ENCODE measurements around the gene FOXL1. TPM values are rescaled to one million over a fixed set of nuclear protein-coding genes. Genes with fewer than 3 reads are reported as not detected.

The FOXL1 gene
- 1 to 10 TPM in 1 of 4 donors, under 1 TPM in 2, not detected in 1; under 0.01 to 3.2 (median 0.76) TPM for total RNA-seq

DNA sequence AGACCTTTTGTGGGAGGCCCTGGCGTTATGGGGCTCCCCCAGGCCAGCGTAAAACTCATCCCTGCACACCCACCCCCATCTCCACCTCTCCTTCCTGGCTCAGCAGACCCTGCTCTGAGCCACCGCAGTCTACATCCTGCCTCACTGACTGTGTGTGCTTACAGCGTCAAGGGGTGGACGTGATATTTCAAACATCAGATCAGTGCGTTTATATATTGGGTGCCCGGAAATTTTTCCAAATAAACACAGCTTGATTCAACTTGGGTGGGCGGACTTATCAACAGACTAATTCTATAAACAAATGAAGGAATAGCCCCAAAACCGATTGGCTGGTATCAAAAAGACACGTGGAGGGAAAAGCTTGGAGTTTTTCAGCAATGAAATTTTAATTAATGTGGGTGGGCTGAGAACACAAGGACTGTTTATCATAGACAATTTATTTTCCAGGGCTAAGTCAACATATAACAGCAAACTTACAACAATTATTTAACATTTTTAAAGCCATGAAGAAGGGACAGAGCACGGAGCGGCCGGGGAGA, at the start of gene FOXL1:
Gene FOXL1 (plus strand): TSS at position 489 of the 539 bp plus-strand sequence. CDS start 175 bp downstream, outside the sequence.
- intact Hi-C loops (cut with DNase I; ENCODE audit: low total_unique reads) = no loop called here
- no peaks in the 10 kb centered on the region for H3K9me3 ChIP-seq
- H3K4me3 ChIP-seq = no peak within 1 kb of the TSS
- no peak for DNase-seq
- peak within 1 kb of the TSS in 1 of 2 donors; percentile 42 for H3K27ac ChIP-seq
- no peaks in the 10 kb centered on the region for H3K36me3 ChIP-seq
- H3K27me3 ChIP-seq = peaks cover 0 to 35% of the 10 kb centered on the region in 2 donors
- no peaks in the 10 kb centered on the region for H3K4me1 ChIP-seq
- TF ChIP-seq, protein P1, sequence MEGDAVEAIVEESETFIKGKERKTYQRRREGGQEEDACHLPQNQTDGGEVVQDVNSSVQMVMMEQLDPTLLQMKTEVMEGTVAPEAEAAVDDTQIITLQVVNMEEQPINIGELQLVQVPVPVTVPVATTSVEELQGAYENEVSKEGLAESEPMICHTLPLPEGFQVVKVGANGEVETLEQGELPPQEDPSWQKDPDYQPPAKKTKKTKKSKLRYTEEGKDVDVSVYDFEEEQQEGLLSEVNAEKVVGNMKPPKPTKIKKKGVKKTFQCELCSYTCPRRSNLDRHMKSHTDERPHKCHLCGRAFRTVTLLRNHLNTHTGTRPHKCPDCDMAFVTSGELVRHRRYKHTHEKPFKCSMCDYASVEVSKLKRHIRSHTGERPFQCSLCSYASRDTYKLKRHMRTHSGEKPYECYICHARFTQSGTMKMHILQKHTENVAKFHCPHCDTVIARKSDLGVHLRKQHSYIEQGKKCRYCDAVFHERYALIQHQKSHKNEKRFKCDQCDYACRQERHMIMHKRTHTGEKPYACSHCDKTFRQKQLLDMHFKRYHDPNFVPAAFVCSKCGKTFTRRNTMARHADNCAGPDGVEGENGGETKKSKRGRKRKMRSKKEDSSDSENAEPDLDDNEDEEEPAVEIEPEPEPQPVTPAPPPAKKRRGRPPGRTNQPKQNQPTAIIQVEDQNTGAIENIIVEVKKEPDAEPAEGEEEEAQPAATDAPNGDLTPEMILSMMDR (IDR thresholded peaks at IDR 0.05) = no peak
- no peak for TF ChIP-seq POLR2A (IDR thresholded peaks at IDR 0.05)

DNA sequence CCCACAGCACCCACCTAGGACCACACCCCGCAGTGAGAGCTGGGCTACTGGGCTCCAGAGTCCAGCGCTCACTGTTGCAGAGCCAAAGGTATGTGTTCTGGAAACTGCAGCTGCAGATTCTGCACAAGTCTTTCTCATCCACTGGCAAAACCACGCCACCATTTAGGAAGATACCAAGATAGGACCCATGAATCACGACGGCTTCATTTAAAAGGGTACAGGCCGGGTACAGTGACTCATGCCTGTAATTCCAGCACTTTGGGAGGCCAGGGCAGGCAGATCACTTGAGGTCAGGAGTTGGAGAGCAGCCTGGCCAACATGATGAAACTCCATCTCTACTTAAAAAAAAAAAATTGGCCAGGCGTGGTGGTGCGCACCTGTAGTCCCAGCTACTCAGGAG, 49.2 kb upstream of the FOXL1 start:
- no peaks in the 10 kb centered on the region for H3K9me3 ChIP-seq
- TF ChIP-seq POLR2A (IDR thresholded peaks at IDR 0.05) = no peak
- TF ChIP-seq, protein P1 (IDR thresholded peaks at IDR 0.05) = no peak
- no peak for DNase-seq
- no peak overlapping the region for H3K27ac ChIP-seq
- no peaks in the 10 kb centered on the region for H3K4me1 ChIP-seq
- H3K36me3 ChIP-seq = no peaks in the 10 kb centered on the region
- H3K27me3 ChIP-seq = no peaks in the 10 kb centered on the region
- intact Hi-C loops (cut with DNase I; ENCODE audit: low total_unique reads) = no loop called here
- no peak overlapping the region for H3K4me3 ChIP-seq

DNA sequence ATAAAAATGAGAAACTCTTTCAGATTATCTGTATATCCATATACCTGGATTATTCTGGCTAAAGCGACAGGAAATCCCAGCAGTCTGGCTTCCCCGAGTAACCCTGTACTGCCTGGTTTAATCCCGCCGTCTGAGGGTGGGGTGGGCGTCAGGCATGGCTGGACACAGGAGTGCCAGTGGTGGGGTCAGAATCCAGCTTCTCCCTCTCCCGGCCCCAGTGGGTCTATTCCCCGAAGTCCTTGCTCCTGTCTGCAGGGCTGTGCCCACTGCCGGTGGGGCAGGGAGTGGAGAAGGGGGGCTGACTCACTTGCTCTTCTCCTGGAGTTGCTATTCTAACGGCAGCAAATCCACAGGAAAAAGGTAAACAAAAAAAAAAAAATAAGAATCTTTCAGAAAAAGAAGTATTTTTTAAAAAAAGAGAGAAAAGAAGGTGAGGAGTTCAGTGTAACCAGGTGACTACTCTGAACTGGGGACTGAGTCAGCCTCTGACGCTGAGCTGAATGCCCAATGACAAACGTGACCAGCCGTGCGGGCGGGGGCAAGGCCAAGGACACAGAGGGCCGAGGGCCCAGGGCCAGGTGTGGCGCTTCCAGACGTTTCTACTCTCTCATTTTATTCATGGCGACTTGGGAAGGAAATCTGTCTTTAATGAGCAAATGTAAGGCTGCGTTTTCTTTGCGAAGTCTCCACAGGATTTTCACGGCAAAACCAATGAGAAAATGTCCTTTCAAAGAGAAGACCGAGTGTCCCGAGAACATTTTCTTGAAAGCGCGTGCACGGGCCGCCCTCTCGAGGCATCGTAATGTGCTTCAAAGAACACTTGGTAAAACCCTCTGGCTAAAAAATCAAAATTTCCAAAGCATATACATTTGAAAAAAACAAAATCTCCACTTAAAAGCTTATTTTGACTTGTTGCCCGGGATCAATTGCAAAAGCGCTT, 47.8 kb upstream of the FOXL1 start:
- Histone ChIP-seq H3K27ac (no peak overlapping the region), H3K36me3 (no peaks in the 10 kb centered on the region), H3K9me3 (no peaks in the 10 kb centered on the region), H3K4me3 (no peak overlapping the region), H3K4me1 (no peaks in the 10 kb centered on the region), H3K27me3 (no peaks in the 10 kb centered on the region)
- DNase-seq = no peak
- TF ChIP-seq POLR2A (IDR thresholded peaks at IDR 0.05) = no peak
- TF ChIP-seq, protein P1 (IDR thresholded peaks at IDR 0.05) = no peak
- intact Hi-C loops (cut with DNase I; ENCODE audit: low total_unique reads) = no loop called here

DNA sequence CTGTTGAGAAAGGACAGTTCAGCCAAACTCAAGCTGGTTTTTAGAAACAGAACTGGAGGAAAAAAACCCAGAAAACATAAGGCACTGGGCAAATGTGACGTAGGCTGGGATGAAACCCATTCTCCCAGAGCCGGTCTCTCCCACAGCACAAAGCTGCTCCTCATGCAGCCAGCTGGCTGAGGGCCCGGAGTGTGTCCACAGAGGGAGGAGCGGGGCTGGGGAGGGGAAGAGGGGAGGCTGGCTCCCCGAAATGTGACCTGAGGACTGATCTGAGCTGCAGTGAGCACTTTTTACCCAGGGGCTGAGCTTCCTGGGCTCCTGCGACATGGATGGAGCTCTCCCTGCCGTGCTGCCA, 47.2 kb upstream of the FOXL1 start:
- TF ChIP-seq, protein P1 (IDR thresholded peaks at IDR 0.05) = no peak
- no peaks in the 10 kb centered on the region for H3K4me1 ChIP-seq
- intact Hi-C loops (cut with DNase I; ENCODE audit: low total_unique reads) = no loop called here
- no peaks in the 10 kb centered on the region for H3K9me3 ChIP-seq
- H3K36me3 ChIP-seq = no peaks in the 10 kb centered on the region
- no peaks in the 10 kb centered on the region for H3K27me3 ChIP-seq
- no peak overlapping the region for H3K27ac ChIP-seq
- peak; percentile 32 to 62 for DNase-seq
- no peak overlapping the region for H3K4me3 ChIP-seq

Data from uterus (tissue), 4 donors.